Measurements from ENCODE around the gene RIMKLB. TPM values are rescaled to one million over a fixed set of nuclear protein-coding genes. Genes with fewer than 3 reads are reported as not detected.
"Not testable (repeated sequence)": the region's sequence is repeated elsewhere in the genome, so short reads cannot be mapped to it uniquely, and the experiment has no call there.

The RIMKLB gene
- polyA plus RNA-seq, 1 donor (not counting 4 experiments of a cell fraction or from before 2014, with no cell fraction given) = 51.1 TPM

GRCh38 chr12:8819666-8819980, 121.8 kb downstream of the RIMKLB start:
- H3K36me3 ChIP-seq (ENCODE audit: control insufficient read depth in 2 of 2, extremely low read depth in 1 of 2, insufficient read depth in 2 of 2, low read length in 2 of 2) = peaks cover 0 to 2% of the 10 kb centered on the region in 2 experiments
- FAIRE-seq (peak; percentile 49), DNase-seq (ENCODE audit: low read depth, low spot score) (no peak)
- dilution Hi-C loops (cut with MboI; ENCODE audit: extremely low pct_ligation_motif_present, low sequenced_read_pairs) = no loop called here
- no peak overlapping the region for H3K27ac ChIP-seq (ENCODE audit: control insufficient read depth, insufficient read depth, low read length)
- H3K9ac ChIP-seq (ENCODE audit: control insufficient read depth, extremely low read depth, insufficient read depth, low read length) = no peak overlapping the region
- TF ChIP-seq EZH2 (IDR thresholded peaks at IDR 0.05; ENCODE audit: low read length) (no peak), CTCF (optimal IDR thresholded peaks at IDR 0.05 in 1 of 3, IDR thresholded peaks at IDR 0.05 in 1 of 3, conservative IDR thresholded peaks at IDR 0.05 in 1 of 3; ENCODE audit: extremely low read depth in 1 of 3, insufficient read depth in 2 of 3, low read length in 3 of 3) (no peak)
- no peaks in the 10 kb centered on the region for H3K9me1 ChIP-seq (ENCODE audit: control insufficient read depth, extremely low read depth, insufficient read depth, low read length)
- H3K9me3 ChIP-seq (ENCODE audit: control insufficient read depth, low read depth, low read length) = no peaks in the 10 kb centered on the region
- no peaks in the 10 kb centered on the region for H4K20me1 ChIP-seq (ENCODE audit: control insufficient read depth, extremely low read depth, insufficient read depth, low read length)
- peak overlapping the region; percentile 3 for H2AFZ ChIP-seq (ENCODE audit: control insufficient read depth, low read length)
- H3K4me1 ChIP-seq (ENCODE audit: control insufficient read depth, extremely low read depth, insufficient read depth, low read length) = peaks cover 31% of the 10 kb centered on the region
- no peak overlapping the region for H3K4me2 ChIP-seq (ENCODE audit: control insufficient read depth, extremely low read depth, insufficient read depth, low read depth, low read length)
- no peak overlapping the region for H3K4me3 ChIP-seq (ENCODE audit: control insufficient read depth in 2 of 3, extremely low read depth in 1 of 3, insufficient read depth in 2 of 3, low read depth in 1 of 3, low read length in 3 of 3)
- no peaks in the 10 kb centered on the region for H3K79me2 ChIP-seq (ENCODE audit: control insufficient read depth, insufficient read depth, low read length)
- H3K27me3 ChIP-seq (ENCODE audit: control insufficient read depth, extremely low read depth, insufficient read depth, low read length) = no peaks in the 10 kb centered on the region

GRCh38 chr12:8820676-8821407, 123.1 kb downstream of the RIMKLB start:
- FAIRE-seq; H3K9ac ChIP-seq (ENCODE audit: control insufficient read depth, extremely low read depth, insufficient read depth, low read length); dilution Hi-C loops (cut with MboI; ENCODE audit: extremely low pct_ligation_motif_present, low sequenced_read_pairs); H3K4me3 ChIP-seq (ENCODE audit: control insufficient read depth in 2 of 3, extremely low read depth in 1 of 3, insufficient read depth in 2 of 3, low read depth in 1 of 3, low read length in 3 of 3); H4K20me1 ChIP-seq (ENCODE audit: control insufficient read depth, extremely low read depth, insufficient read depth, low read length); H3K4me2 ChIP-seq (ENCODE audit: control insufficient read depth, extremely low read depth, insufficient read depth, low read depth, low read length); H3K9me3 ChIP-seq (ENCODE audit: control insufficient read depth, low read depth, low read length); DNase-seq (ENCODE audit: low read depth, low spot score); H3K27me3 ChIP-seq (ENCODE audit: control insufficient read depth, extremely low read depth, insufficient read depth, low read length); H3K9me1 ChIP-seq (ENCODE audit: control insufficient read depth, extremely low read depth, insufficient read depth, low read length); H3K36me3 ChIP-seq (ENCODE audit: control insufficient read depth in 2 of 2, extremely low read depth in 1 of 2, insufficient read depth in 2 of 2, low read length in 2 of 2); H3K79me2 ChIP-seq (ENCODE audit: control insufficient read depth, insufficient read depth, low read length): not testable (repeated sequence)
- Histone ChIP-seq H2AFZ (ENCODE audit: control insufficient read depth, low read length) (peak overlapping the region; percentile 9), H3K27ac (ENCODE audit: control insufficient read depth, insufficient read depth, low read length) (peak overlapping the region; percentile 90), H3K4me1 (ENCODE audit: control insufficient read depth, extremely low read depth, insufficient read depth, low read length) (peaks cover 31% of the 10 kb centered on the region)

- Histone ChIP-seq H3K36me3 (ENCODE audit: control insufficient read depth in 2 of 2, extremely low read depth in 1 of 2, insufficient read depth in 2 of 2, low read length in 2 of 2) (peaks cover 0 to 2% of the 10 kb centered on the region in 2 experiments), H2AFZ (ENCODE audit: control insufficient read depth, low read length) (no peak overlapping the region), H3K4me3 (ENCODE audit: control insufficient read depth in 2 of 3, extremely low read depth in 1 of 3, insufficient read depth in 2 of 3, low read depth in 1 of 3, low read length in 3 of 3) (no peak overlapping the region), H3K9me3 (ENCODE audit: control insufficient read depth, low read depth, low read length) (no peaks in the 10 kb centered on the region), H4K20me1 (ENCODE audit: control insufficient read depth, extremely low read depth, insufficient read depth, low read length) (no peaks in the 10 kb centered on the region), H3K4me2 (ENCODE audit: control insufficient read depth, extremely low read depth, insufficient read depth, low read depth, low read length) (no peak overlapping the region), H3K9ac (ENCODE audit: control insufficient read depth, extremely low read depth, insufficient read depth, low read length) (peak overlapping the region; percentile 39), H3K27ac (ENCODE audit: control insufficient read depth, insufficient read depth, low read length) (peak overlapping the region; percentile 90), H3K9me1 (ENCODE audit: control insufficient read depth, extremely low read depth, insufficient read depth, low read length) (no peaks in the 10 kb centered on the region), H3K4me1 (ENCODE audit: control insufficient read depth, extremely low read depth, insufficient read depth, low read length) (peaks cover 31% of the 10 kb centered on the region), H3K27me3 (ENCODE audit: control insufficient read depth, extremely low read depth, insufficient read depth, low read length) (no peaks in the 10 kb centered on the region), H3K79me2 (ENCODE audit: control insufficient read depth, insufficient read depth, low read length) (no peaks in the 10 kb centered on the region)
- dilution Hi-C loops (cut with MboI; ENCODE audit: extremely low pct_ligation_motif_present, low sequenced_read_pairs) = no loop called here
- FAIRE-seq (no peak), DNase-seq (ENCODE audit: low read depth, low spot score) (no peak)
- TF ChIP-seq CTCF (optimal IDR thresholded peaks at IDR 0.05 in 1 of 3, IDR thresholded peaks at IDR 0.05 in 1 of 3, conservative IDR thresholded peaks at IDR 0.05 in 1 of 3; ENCODE audit: extremely low read depth in 1 of 3, insufficient read depth in 2 of 3, low read length in 3 of 3) (no peak), EZH2 (IDR thresholded peaks at IDR 0.05; ENCODE audit: low read length) (no peak)
Measured at GRCh38 chr12:8821591-8821990, 123.8 kb downstream of the RIMKLB start.
